Measurements from ENCODE around the gene PIK3C3.

- TF ChIP-seq, protein P1, sequence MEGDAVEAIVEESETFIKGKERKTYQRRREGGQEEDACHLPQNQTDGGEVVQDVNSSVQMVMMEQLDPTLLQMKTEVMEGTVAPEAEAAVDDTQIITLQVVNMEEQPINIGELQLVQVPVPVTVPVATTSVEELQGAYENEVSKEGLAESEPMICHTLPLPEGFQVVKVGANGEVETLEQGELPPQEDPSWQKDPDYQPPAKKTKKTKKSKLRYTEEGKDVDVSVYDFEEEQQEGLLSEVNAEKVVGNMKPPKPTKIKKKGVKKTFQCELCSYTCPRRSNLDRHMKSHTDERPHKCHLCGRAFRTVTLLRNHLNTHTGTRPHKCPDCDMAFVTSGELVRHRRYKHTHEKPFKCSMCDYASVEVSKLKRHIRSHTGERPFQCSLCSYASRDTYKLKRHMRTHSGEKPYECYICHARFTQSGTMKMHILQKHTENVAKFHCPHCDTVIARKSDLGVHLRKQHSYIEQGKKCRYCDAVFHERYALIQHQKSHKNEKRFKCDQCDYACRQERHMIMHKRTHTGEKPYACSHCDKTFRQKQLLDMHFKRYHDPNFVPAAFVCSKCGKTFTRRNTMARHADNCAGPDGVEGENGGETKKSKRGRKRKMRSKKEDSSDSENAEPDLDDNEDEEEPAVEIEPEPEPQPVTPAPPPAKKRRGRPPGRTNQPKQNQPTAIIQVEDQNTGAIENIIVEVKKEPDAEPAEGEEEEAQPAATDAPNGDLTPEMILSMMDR (conservative IDR thresholded peaks at IDR 0.05), result no peak
- TF ChIP-seq ZFX (IDR thresholded peaks at IDR 0.05), result no peak
These were observed 6.4 kb upstream of the PIK3C3 start for GRCh38 chr18:41948544-41949110.
